Inflammatory macrophage treated with lipopolysaccharide for 4 hours (primary cell): ENCODE results near the gene DMAP1.

Experiments
- DNase-seq: peaks from one replicate; pipeline ENCODE4 v3.0.0-alpha.2; 2020

Gene DMAP1

GRCh38 chr1:44229435-44230167 lies 16.3 kb downstream of the DMAP1 start:
- no peak for DNase-seq

DNA sequence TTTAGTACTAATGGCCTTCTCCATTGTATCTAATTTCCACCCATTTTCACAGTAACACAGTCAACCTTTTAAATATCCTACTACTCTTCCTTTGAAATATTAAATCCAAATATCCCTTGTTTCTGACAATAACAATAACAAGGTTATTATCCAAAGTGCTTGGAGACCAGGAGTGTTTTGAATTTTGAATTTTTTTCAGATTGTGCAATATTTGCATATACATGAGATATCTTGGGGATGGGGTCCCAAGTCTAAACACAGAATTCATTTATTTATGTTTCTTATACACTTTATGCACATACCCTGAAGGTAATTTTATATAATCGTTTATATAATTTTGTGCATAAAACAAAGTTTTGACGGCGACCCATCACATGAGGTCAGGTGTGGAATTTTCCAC lies 17.5 kb downstream of the DMAP1 start:
- DNase-seq = no peak

DNA sequence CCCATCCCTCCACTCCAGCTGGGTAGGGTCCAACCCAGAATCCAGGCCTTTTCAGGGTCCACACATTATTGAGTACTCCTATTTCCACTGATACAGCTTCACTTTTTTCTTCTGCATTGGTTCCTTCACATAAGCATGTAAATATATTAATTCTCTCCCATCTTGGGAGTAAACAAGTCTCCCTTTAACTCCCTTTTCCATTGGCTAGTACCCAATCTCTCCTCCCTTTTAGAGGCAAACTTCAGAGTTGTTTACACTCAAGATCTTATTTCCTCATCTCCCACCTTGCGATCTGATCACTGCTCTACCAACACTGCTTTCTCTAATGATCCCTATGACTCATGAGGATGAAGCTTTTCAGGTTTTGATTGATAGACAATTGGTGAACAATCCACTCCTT lies 20.3 kb downstream of the DMAP1 start:
- DNase-seq = no peak

DNA sequence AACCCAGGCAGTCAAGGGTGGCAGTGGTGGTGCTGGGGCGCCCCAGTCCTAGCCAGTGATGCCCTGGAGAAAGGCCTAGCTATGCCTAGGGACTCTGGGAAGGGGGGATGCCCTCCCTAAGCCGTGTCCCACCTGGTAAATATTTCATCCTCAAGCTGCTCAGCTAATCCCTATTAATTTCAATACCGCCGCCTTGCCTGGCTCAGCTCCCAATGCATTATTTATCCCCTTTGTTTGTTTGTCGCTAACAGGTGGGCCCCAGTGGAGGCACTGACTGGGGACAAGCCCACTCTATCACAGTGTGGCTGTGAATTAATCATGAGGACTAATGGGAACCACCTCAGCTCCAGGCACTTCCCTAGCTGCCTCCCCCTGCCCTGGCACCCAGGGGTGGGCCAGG lies 22.5 kb downstream of the DMAP1 start:
- DNase-seq = no peak

GRCh38 chr1:44236490-44237272 lies 23.4 kb downstream of the DMAP1 start:
- DNase-seq = no peak

DNA sequence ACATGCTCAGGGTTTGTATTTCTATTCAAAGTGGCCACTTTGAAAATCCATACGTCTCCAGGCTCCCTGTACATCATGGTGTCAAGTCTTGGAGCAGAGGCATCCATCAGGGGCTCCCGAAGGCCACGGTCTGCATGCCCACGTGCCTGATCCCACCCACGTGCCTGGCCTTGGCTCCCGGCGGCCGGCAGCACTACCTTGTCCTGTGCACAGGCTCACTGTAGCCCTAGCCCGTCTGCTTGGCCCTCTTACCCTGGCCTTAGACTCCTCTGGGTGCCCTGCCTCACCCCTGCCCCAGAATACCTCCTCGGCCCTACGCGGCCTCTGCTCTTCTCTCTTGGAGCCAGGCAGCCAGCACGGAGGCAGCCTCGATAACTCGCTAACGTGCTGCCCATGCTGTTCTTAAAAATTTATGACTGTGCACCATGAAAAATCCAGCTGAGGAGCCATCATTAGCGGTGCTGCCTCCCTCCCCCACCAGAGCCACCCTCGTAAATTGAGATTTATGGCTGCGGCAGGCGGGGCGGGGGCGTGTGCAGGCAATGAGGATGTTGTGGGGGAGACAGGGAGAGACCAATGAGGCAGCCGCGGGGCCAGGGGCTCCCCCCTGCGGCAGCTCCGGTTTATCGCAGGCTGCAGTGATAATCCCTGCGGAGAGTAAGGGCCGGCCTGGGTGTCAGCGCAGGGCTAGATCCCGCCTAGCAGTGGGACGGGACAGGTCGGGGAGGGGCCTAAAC lies 24.6 kb downstream of the DMAP1 start:
- peak; percentile 60 for DNase-seq

DNA sequence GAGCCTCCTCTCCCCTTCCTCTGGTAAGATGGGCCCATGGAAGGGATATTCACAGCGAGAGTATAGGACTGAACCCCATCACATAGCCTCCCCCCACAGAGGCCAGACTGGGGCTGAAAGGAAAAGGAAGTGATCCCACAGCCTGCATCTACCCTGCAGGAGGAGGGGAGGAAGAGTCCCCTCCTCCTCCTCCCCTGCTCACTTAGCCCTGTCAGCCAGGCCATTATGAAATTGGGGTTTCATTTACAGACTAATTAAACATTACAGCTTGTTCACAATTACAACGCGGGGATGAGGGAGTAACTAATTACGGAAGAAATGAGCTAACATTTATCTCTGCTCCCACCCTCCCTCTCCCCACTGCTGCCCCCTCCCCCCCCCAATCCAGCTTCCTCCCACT lies 25.4 kb downstream of the DMAP1 start:
- DNase-seq = no peak

DNA sequence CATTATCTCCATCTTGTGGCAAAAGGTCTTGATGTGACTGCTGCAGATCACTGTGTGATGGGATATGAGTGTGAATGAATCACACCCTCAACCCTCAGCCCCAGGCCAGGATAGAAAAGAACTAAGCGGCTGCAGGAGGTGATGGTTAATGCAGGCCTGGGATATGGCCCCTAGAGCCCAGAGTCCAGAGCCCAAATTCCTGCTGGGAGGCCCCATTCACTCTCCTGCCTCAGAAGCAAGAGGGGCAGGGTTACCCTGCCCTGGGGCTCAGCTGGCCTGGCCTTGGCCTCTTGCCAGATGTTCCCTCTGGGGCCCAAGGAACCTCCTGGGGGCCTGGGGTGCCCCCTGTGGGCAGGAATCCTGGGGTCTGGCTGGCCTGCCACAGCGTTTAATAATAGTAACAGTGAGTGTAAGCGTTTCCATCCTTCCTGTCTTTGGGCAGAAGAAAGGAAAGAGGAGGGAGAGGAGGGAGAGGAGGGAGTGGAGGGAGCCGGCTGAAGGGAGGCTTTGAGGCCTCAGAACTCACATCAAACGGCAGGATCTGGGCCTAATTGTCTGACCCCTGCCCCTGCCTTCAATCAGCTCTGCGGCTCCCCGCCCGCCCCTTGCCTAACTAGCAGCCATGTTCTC lies 26.2 kb downstream of the DMAP1 start:
- DNase-seq = no peak

DNA sequence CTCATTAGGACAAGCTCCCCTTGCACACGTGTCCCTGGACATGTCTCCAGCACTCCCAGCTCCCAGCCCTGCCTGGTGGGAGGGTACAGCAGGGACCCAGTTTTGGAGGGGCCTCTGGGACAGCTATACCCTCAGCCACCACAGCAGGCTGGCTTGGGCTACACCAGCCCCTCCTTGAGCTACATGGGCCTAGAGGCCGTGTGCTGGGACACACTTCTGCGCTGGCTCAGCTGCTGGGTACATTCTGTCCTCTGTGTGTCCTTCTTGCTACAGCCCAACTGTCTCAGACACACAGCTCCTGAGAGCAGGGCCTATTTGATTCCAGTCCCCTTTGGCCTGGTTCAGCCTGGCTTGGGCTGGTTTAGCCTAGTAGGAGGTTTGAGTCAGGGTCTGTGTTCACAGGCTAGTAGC lies 26.7 kb downstream of the DMAP1 start:
- no peak for DNase-seq

GRCh38 chr1:44240802-44241671 lies 27.8 kb downstream of the DMAP1 start:
- no peak for DNase-seq

- DNase-seq = no peak
Measured at GRCh38 chr1:44242746-44243145, 29.5 kb downstream of the DMAP1 start.

DNA sequence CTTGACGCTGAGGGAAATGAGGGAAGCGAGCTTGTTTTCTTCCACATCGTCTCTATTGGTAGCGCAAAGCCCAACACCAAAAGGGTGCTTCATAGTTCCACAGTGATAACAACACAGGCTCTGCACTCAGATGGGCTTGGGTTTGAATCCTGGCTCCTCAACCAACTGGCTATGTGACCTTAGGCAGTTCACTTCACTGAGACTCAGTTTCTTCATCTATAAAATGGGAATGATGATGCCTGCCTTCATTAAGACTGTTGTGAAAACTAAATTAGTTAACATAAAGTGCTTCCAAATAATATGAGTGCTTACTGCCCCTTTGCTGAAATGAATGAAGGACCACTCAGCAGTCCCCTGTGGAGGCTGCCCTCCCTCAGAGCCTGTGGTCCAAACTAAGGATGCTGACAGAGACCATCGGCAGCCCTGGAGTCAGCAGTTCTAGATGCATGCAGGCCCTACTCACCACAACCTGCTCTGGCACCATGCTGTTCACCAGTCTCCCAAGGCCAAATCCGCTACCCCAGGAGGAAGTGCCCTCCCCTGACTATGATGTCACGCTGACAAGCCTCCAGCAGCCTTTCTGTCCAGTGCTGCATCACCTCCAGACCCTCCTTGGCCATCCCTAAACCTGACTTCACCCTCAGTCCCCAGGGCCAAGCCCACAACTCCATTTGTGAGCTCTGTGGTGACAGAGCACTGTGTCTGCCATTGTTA lies 30.7 kb downstream of the DMAP1 start:
- no peak for DNase-seq

DNA sequence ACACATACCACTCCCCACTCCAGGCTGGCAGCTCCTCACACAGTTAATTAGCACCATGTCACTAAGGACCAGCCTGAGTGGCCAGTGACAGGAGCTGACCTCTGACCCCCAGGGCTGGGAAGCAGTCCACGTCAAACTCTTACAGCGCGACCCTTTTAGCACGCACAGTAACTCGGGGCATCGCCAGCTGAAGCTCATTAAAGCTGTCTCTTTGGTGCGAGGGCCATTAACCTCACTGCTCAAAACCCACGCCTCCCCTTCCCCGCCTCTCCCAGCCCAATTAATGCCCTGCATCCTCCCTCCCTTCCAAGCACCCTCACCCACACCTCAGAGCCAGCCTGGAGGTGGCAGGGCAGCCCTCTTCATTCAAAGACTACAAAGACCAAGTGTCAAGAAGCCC lies 31.7 kb downstream of the DMAP1 start:
- DNase-seq = no peak

- no peak for DNase-seq
Measured at GRCh38 chr1:44246806-44247205, 33.5 kb downstream of the DMAP1 start.

GRCh38 chr1:44249543-44249942 lies 36.3 kb downstream of the DMAP1 start:
- no peak for DNase-seq

GRCh38 chr1:44250068-44250781 lies 37.0 kb downstream of the DMAP1 start:
- no peak for DNase-seq

DNA sequence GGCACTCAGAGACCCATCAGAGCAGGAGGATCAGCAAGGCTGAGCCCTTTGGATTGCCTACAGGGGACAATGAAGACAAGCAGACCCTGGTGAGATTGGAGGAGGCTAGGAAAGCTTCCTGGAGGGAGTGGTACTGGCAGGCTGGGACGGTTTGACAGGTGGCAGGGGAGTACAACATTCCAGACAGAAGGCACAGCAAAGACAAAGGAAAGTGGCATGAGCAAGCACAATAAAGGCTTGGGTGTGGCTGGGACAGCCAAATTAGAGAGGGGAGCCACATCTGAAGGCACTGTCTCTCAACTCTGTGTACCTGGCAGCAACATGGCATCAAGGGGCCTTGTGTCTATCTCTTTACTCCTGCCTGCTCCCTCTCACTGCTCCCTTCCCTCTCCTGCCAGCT lies 38.2 kb downstream of the DMAP1 start:
- no peak for DNase-seq

DNA sequence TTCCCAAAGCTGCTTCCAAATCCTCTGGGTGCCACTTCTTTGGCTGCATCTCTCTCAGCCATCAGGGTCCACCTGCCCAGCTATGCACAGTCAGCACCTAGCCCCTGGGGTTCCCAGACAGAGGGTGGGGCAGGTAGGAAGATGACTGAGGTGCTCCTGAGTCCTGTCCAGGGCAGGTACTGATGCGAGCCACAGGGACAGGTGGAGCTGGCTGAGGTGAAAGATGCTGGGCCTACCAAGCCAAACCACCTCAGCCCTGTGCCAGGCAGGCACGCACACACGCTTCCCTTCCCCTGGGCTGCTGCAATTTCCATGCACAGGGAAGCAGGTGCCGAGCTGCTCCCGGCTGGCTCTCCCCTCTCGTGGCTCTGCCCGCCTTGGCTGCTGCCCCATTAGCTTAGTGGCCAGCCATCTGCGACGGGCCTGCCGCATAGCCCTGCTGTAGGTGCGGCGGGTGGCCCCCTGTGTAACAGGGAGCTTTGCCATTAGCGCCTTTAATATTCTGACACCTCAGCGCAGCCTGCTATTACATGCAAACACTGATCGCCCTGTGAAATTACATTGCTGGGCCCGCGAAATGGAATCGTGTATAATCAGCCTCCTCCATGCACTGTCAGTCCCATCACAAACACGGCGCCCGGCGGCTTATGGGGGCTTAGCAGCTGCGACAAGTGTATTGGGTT lies 38.9 kb downstream of the DMAP1 start:
- DNase-seq = no peak

DNA sequence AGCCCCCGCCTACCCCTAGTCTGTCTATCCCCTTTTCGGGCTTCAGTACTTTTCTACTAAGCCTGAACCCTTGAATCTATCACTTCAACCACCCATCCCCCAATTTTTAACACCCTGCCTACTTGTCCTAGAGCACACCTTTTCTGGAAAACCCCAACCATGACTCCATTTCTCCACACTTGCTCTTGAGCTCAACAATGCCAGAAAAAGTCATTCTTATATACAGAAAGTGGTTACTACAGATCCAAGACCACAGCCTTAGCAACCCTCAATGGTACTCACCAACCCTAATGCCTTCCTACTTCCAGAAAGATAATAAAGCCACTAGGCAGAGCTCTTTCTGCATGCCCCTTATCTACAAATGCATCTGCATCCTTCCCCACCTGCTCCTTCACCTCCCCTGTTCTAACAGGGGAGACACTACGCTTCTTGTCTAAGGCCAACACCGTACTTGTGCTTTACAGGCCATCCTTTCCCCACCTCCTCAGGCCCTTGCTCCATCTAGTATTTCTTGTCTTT lies 41.2 kb downstream of the DMAP1 start:
- no peak for DNase-seq
